T-helper 9 cell (primary cell): ENCODE results near the gene GABRA4.

Source experiments
- DNase-seq: peaks from one replicate; pipeline ENCODE4 v3.0.0-alpha.2; 2020
- total RNA-seq, 2 donors: gene quantifications; one replicate each; lab custom pipeline; 2026; lab: John Stamatoyannopoulos, UW

GABRA4 gene
- 0 reads per million in 2 donors for total RNA-seq

- DNase-seq = no peak
Measured at GRCh38 chr4:46993075-46994006, at the start of gene GABRA4. Gene GABRA4, minus strand, starts transcription at chr4:46993581. Its CDS starts 157 bp downstream, at chr4:46993424.

GRCh38 chr4:47040828-47041227 is 47.4 kb upstream of the GABRA4 start:
- DNase-seq = no peak

GRCh38 chr4:47038263-47038662 is 44.9 kb upstream of the GABRA4 start:
- DNase-seq = no peak

GRCh38 chr4:47032405-47033106 is 39.2 kb upstream of the GABRA4 start:
- DNase-seq = peak; percentile 27

- no peak for DNase-seq
Measured at GRCh38 chr4:47031751-47032404, 38.5 kb upstream of the GABRA4 start.

- peak; percentile 8 for DNase-seq
Measured at GRCh38 chr4:47031011-47031678, 37.8 kb upstream of the GABRA4 start, which contains the start of gene GABRB1. Gene GABRB1, plus strand, starts transcription at chr4:47031567.

GRCh38 chr4:47017494-47017893 is 24.1 kb upstream of the GABRA4 start:
- no peak for DNase-seq

GRCh38 chr4:47017081-47017480 is 23.7 kb upstream of the GABRA4 start:
- no peak for DNase-seq

- DNase-seq = no peak
Measured at GRCh38 chr4:47013373-47013772, 20.0 kb upstream of the GABRA4 start.

GRCh38 chr4:47012676-47013075 is 19.3 kb upstream of the GABRA4 start:
- DNase-seq = no peak

GRCh38 chr4:47010912-47011446 is 17.6 kb upstream of the GABRA4 start:
- DNase-seq = no peak

- DNase-seq = no peak
Measured at GRCh38 chr4:47010347-47010911, 17.0 kb upstream of the GABRA4 start.

GRCh38 chr4:47002580-47002979 is 9.2 kb upstream of the GABRA4 start:
- DNase-seq = no peak

- no peak for DNase-seq
Measured at GRCh38 chr4:47000406-47000805, 7.0 kb upstream of the GABRA4 start.

GRCh38 chr4:46999566-46999965 is 6.2 kb upstream of the GABRA4 start:
- DNase-seq = no peak

- no peak for DNase-seq
Measured at GRCh38 chr4:46994007-46994405, 625 bp upstream of the GABRA4 start.

GRCh38 chr4:46992338-46992737 is 1.0 kb downstream of the GABRA4 start:
- no peak for DNase-seq

GRCh38 chr4:46986922-46987638 is 6.3 kb downstream of the GABRA4 start:
- DNase-seq = no peak

- DNase-seq = no peak
Measured at GRCh38 chr4:46984781-46985180, 8.6 kb downstream of the GABRA4 start.

GRCh38 chr4:46980851-46981250 is 12.5 kb downstream of the GABRA4 start:
- DNase-seq = no peak

GRCh38 chr4:46979726-46980125 is 13.7 kb downstream of the GABRA4 start:
- DNase-seq = no peak
